HepG2 (cell line): ENCODE results near the gene GPBAR1. TPM values are rescaled to one million over a fixed set of nuclear protein-coding genes. Genes with fewer than 3 reads are reported as not detected.
A peak's percentile ranks its signal among the peaks of the same experiment; 100 is the strongest.

Source experiments
- AGO2 ChIP-seq: fragments of 200-400 bp; formaldehyde crosslinking; optimal IDR thresholded peaks from 2 replicates; pipeline ENCODE3; 2017; ENCODE audit warnings: mild to moderate bottlenecking, low read depth, low read length, moderate library complexity
- CBFB ChIP-seq: sonication (generic); formaldehyde crosslinking; IDR thresholded peaks from 2 replicates; pipeline ENCODE4 v1.4.0; 2020; ENCODE audit warnings: missing genetic modification reagents
- CBX5 ChIP-seq: sonication (generic); formaldehyde crosslinking; IDR thresholded peaks from 2 replicates; pipeline ENCODE4 v1.4.0; 2020; ENCODE audit warnings: missing genetic modification reagents, borderline replicate concordance
- CEBPB ChIP-seq: IDR thresholded peaks from 2 replicates; pipeline ENCODE4 v1.6.1; 2011; ENCODE audit warnings: low read depth, low read length, improper control_type of control experiment, borderline replicate concordance
- GABPB1 ChIP-seq: IDR thresholded peaks from 2 replicates; pipeline ENCODE4 v1.6.1; 2016; ENCODE audit warnings: mild to moderate bottlenecking, missing genetic modification reagents, moderate library complexity, missing compliant biosample characterization
- GATAD2A ChIP-seq: IDR thresholded peaks from 2 replicates; pipeline ENCODE4 v1.6.1; 2016
- HNF4G ChIP-seq, 2 experiments: sonication (generic) in 1 of 2; formaldehyde crosslinking in 1 of 2; IDR thresholded peaks; 2 replicates each; pipeline versions ENCODE4 v1.4.0 to v1.6.1; 2011 to 2020; ENCODE audit warnings: borderline replicate concordance in 2 of 2, low read depth in 2 of 2, mild to moderate bottlenecking in 2 of 2, low read length in 1 of 2, missing genetic modification reagents in 1 of 2, moderate library complexity in 1 of 2
- KLF6 ChIP-seq: IDR thresholded peaks from 2 replicates; pipeline ENCODE4 v1.8.0; 2016; ENCODE audit warnings: missing biosample characterization, missing genetic modification reagents
- MIER3 ChIP-seq: IDR thresholded peaks from 2 replicates; pipeline ENCODE4 v1.6.1; 2016; ENCODE audit warnings: missing compliant biosample characterization, borderline replicate concordance
- MYC ChIP-seq: sonication (generic); formaldehyde crosslinking; IDR thresholded peaks from 2 replicates; pipeline ENCODE4 v1.9.0; 2021; ENCODE audit warnings: missing genetic modification reagents, borderline replicate concordance
- NCOR1 ChIP-seq: fragments of 200-600 bp; sonication (generic); IDR thresholded peaks from 2 replicates; pipeline ENCODE4 v1.7.0; 2017; ENCODE audit warnings: antibody characterized with exemption, low read length, borderline replicate concordance
- PHF8 ChIP-seq: sonication (generic); formaldehyde crosslinking; IDR thresholded peaks from 2 replicates; pipeline ENCODE4 v1.5.0; 2020; ENCODE audit warnings: missing genetic modification reagents
- POLR2G ChIP-seq: fragments of 200-400 bp; formaldehyde crosslinking; IDR thresholded peaks from 2 replicates; pipeline ENCODE4 v1.6.1; 2018; ENCODE audit warnings: mild to moderate bottlenecking, low read depth, low read length, moderate library complexity
- ZFY ChIP-seq: sonication (generic); formaldehyde crosslinking; IDR thresholded peaks from 2 replicates; pipeline ENCODE4 v1.4.0; 2020; ENCODE audit warnings: missing genetic modification reagents
- polyA plus RNA-seq, 8 experiments: library from polyadenylated mRNA; depleted of rRNA in 3 of 8; stranded (reverse) in 7 of 8; unstranded in 1 of 8; fragments of >200 nt; fragmentation: Illumina TruSeq in 4 of 8; extraction: Trizol in 4 of 8; gene quantifications; 2 replicates each; pipeline versions ENCODE4 v1.2.1 to v1.2.3, GENCODE V29; 2011 to 2016; ENCODE audit warnings: low read depth in 4 of 8, missing spikeins in 1 of 8, mixed read lengths in 1 of 8; ENCODE audit not compliant: insufficient read depth in 1 of 8
- total RNA-seq, 5 experiments: library from RNA; depleted of rRNA; stranded (reverse); fragments of >200 nt; fragmentation: Illumina TruSeq; extraction: Trizol; gene quantifications; 2 replicates each; pipeline ENCODE4 v1.2.3, GENCODE V29; 2016; ENCODE audit warnings: low read depth in 1 of 5
- TF ChIP-seq, protein P1 (sequence below): sonication (generic); formaldehyde crosslinking; IDR thresholded peaks from 2 replicates; pipeline ENCODE4 v1.4.0; 2020; ENCODE audit warnings: missing genetic modification reagents
- TF ChIP-seq, protein P2 (sequence below): IDR thresholded peaks from 2 replicates; pipeline ENCODE4 v1.4.0; 2020; ENCODE audit warnings: mild to moderate bottlenecking, missing genetic modification reagents
- TF ChIP-seq, protein P3 (sequence below): sonication (generic); formaldehyde crosslinking; IDR thresholded peaks from 2 replicates; pipeline ENCODE4 v1.8.0; 2022; ENCODE audit warnings: low read depth, missing genetic modification reagents
- TF ChIP-seq, protein P4 (sequence below): sonication (generic); formaldehyde crosslinking; IDR thresholded peaks from 2 replicates; pipeline ENCODE4 v1.8.1; 2023; ENCODE audit warnings: missing genetic modification reagents, mild to moderate bottlenecking, borderline replicate concordance
- TF ChIP-seq, protein P5 (sequence below): sonication (generic); formaldehyde crosslinking; IDR thresholded peaks from 2 replicates; pipeline ENCODE4 v1.4.0; 2020; ENCODE audit warnings: missing genetic modification reagents

The GPBAR1 gene
- total and polyA plus RNA-seq, 2 of the 13 experiments (the other 11 are each of a cell fraction or from before 2014, with no cell fraction given): 0.05 to 0.09 TPM

DNA sequence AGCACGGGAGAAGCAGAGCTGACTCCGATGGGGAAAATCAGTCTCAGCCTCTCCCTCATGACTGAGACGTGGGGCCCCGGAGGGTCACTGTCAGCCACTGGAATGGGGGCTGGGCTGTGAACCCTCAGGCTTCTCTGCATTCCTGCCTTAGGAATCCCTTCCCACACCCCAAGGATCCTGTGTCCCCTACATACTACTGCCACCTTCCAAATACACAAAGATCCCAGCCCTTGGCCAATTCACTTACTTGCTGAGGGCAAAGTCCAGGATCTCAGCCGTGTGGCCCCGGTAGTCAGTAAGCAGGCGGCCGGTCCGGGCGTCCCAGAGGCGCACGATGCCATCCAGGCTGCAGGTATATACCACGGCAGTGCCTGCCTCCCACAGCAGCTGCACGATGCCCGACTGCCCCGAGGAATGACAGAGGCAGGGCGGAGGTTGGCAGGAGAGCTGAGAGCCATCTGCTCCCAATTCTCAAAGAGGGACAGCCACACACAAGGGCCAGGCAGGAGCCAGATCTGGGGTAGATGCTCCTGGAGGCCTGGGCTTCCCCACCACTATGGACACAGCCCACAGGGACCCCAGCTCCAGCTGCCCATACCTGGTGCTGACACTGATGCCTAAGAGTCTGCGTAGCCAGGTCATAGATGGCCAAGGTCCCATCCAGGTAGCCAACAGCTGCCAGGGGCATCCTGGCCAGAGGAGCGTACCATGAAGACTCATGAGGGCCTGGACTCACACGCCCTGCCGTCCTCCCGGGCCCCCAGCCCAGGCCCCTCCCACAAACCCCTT, 4.2 kb downstream of the GPBAR1 start (continued):
- TF ChIP-seq CEBPB (peak; percentile 35; the same call in 1 of the 2 replicates), NCOR1 (peak; percentile 33; the same call in 1 of the 2 replicates), CBFB (CRISPR knock-in tag) (no peak), MIER3 (peak; percentile 26; the same call in 1 of the 2 replicates), ZFY (CRISPR knock-in tag) (peak; percentile 48; the same call in 1 of the 2 replicates), CBX5 (peak; percentile 35; the same call in 1 of the 2 replicates), HNF4G (IDR thresholded peaks at IDR 0.05; ENCODE audit: borderline replicate concordance, low read depth, low read length) (peak; percentile 87), HNF4G (CRISPR knock-in tag; IDR thresholded peaks at IDR 0.05; ENCODE audit: borderline replicate concordance, low read depth) (peak; percentile 88), MYC (CRISPR knock-in tag) (peak; percentile 25; the same call in 1 of the 2 replicates), GATAD2A (CRISPR knock-in tag) (peak; percentile 71), GABPB1 (peak; percentile 37; the same call in 1 of the 2 replicates), PHF8 (CRISPR knock-in tag) (0 out of 2 replicates have a peak, but pooled peaks have one; percentile 5), POLR2G (0 out of 2 replicates have a peak, but pooled peaks have one; percentile 40), AGO2 (peak; percentile 41), KLF6 (CRISPR knock-in tag) (no peak)
- TF ChIP-seq, protein P1, sequence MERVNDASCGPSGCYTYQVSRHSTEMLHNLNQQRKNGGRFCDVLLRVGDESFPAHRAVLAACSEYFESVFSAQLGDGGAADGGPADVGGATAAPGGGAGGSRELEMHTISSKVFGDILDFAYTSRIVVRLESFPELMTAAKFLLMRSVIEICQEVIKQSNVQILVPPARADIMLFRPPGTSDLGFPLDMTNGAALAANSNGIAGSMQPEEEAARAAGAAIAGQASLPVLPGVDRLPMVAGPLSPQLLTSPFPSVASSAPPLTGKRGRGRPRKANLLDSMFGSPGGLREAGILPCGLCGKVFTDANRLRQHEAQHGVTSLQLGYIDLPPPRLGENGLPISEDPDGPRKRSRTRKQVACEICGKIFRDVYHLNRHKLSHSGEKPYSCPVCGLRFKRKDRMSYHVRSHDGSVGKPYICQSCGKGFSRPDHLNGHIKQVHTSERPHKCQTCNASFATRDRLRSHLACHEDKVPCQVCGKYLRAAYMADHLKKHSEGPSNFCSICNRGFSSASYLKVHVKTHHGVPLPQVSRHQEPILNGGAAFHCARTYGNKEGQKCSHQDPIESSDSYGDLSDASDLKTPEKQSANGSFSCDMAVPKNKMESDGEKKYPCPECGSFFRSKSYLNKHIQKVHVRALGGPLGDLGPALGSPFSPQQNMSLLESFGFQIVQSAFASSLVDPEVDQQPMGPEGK: peak; percentile 17; the same call in 1 of the 2 replicates
- TF ChIP-seq, protein P2, sequence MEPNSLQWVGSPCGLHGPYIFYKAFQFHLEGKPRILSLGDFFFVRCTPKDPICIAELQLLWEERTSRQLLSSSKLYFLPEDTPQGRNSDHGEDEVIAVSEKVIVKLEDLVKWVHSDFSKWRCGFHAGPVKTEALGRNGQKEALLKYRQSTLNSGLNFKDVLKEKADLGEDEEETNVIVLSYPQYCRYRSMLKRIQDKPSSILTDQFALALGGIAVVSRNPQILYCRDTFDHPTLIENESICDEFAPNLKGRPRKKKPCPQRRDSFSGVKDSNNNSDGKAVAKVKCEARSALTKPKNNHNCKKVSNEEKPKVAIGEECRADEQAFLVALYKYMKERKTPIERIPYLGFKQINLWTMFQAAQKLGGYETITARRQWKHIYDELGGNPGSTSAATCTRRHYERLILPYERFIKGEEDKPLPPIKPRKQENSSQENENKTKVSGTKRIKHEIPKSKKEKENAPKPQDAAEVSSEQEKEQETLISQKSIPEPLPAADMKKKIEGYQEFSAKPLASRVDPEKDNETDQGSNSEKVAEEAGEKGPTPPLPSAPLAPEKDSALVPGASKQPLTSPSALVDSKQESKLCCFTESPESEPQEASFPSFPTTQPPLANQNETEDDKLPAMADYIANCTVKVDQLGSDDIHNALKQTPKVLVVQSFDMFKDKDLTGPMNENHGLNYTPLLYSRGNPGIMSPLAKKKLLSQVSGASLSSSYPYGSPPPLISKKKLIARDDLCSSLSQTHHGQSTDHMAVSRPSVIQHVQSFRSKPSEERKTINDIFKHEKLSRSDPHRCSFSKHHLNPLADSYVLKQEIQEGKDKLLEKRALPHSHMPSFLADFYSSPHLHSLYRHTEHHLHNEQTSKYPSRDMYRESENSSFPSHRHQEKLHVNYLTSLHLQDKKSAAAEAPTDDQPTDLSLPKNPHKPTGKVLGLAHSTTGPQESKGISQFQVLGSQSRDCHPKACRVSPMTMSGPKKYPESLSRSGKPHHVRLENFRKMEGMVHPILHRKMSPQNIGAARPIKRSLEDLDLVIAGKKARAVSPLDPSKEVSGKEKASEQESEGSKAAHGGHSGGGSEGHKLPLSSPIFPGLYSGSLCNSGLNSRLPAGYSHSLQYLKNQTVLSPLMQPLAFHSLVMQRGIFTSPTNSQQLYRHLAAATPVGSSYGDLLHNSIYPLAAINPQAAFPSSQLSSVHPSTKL (CRISPR knock-in tag): peak; percentile 59
- TF ChIP-seq, protein P3, sequence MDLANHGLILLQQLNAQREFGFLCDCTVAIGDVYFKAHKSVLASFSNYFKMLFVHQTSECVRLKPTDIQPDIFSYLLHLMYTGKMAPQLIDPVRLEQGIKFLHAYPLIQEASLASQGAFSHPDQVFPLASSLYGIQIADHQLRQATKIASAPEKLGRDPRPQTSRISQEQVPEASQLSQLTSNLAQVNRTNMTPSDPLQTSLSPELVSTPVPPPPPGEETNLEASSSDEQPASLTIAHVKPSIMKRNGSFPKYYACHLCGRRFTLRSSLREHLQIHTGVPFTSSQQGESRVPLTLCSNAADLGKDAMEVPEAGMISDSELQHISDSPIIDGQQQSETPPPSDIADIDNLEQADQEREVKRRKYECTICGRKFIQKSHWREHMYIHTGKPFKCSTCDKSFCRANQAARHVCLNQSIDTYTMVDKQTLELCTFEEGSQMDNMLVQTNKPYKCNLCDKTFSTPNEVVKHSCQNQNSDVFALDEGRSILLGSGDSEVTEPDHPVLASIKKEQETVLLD (CRISPR knock-in tag): no peak
- TF ChIP-seq, protein P4, sequence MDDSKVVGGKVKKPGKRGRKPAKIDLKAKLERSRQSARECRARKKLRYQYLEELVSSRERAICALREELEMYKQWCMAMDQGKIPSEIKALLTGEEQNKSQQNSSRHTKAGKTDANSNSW (CRISPR knock-in tag): no peak
- TF ChIP-seq, protein P5, sequence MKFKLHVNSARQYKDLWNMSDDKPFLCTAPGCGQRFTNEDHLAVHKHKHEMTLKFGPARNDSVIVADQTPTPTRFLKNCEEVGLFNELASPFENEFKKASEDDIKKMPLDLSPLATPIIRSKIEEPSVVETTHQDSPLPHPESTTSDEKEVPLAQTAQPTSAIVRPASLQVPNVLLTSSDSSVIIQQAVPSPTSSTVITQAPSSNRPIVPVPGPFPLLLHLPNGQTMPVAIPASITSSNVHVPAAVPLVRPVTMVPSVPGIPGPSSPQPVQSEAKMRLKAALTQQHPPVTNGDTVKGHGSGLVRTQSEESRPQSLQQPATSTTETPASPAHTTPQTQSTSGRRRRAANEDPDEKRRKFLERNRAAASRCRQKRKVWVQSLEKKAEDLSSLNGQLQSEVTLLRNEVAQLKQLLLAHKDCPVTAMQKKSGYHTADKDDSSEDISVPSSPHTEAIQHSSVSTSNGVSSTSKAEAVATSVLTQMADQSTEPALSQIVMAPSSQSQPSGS (CRISPR knock-in tag): 0 out of 2 replicates have a peak, but pooled peaks have one; percentile 18
